HFF-Myc (cell line): Measurements from ENCODE around the gene CPM.
A peak's percentile ranks its signal among the peaks of the same experiment; 100 is the strongest.
"Not testable (repeated sequence)": the region's sequence is repeated elsewhere in the genome, so short reads cannot be mapped to it uniquely, and the experiment has no call there.

Experiments used
- DNase-seq: peaks from one replicate; pipeline ENCODE4 v3.0.0-alpha.2; 2011; ENCODE audit warnings: low read depth; ENCODE audit errors: extremely low read depth
- H3K4me3 ChIP-seq: replicated peaks from 2 replicates; pipeline ENCODE4 v1.5.1; 2011; ENCODE audit warnings: low read depth, mild to moderate bottlenecking, control low read depth, low read length
- TF ChIP-seq, protein P1 (sequence below): IDR thresholded peaks from 2 replicates; pipeline ENCODE4 v1.5.1; 2012; ENCODE audit warnings: mild to moderate bottlenecking, low read depth, low read length, control low read depth; ENCODE audit errors: missing control alignments

Gene CPM

DNA sequence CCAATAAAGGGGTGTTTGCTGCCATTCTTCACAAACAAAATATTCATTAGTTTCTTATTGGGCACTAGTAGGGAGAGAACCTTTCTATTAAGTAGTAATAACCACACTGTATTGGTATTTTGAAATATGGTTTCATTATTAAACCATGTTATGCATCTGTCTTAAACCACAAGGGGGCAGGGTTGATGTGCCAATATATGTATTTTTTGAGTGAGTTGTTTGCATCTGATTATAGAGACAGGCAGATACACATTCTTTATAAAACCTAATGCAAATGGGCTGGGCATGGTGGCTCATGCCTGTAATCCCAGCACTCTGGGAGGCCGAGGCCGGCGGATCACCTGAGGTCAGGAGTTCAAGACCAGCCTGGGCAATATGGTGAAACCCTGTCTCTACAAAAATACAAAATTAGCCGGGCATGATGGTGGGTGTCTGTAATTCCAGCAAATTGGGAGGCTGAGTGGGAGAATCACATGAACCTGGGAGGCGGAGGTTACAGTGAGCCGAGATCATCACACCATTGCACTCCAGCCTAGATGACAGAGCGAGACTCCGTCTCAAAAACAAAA, 69.0 kb downstream of the CPM start:
- peak; percentile 27 for DNase-seq
- TF ChIP-seq, protein P1, sequence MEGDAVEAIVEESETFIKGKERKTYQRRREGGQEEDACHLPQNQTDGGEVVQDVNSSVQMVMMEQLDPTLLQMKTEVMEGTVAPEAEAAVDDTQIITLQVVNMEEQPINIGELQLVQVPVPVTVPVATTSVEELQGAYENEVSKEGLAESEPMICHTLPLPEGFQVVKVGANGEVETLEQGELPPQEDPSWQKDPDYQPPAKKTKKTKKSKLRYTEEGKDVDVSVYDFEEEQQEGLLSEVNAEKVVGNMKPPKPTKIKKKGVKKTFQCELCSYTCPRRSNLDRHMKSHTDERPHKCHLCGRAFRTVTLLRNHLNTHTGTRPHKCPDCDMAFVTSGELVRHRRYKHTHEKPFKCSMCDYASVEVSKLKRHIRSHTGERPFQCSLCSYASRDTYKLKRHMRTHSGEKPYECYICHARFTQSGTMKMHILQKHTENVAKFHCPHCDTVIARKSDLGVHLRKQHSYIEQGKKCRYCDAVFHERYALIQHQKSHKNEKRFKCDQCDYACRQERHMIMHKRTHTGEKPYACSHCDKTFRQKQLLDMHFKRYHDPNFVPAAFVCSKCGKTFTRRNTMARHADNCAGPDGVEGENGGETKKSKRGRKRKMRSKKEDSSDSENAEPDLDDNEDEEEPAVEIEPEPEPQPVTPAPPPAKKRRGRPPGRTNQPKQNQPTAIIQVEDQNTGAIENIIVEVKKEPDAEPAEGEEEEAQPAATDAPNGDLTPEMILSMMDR, result peak; percentile 45
- H3K4me3 ChIP-seq, result not testable (repeated sequence)

DNA sequence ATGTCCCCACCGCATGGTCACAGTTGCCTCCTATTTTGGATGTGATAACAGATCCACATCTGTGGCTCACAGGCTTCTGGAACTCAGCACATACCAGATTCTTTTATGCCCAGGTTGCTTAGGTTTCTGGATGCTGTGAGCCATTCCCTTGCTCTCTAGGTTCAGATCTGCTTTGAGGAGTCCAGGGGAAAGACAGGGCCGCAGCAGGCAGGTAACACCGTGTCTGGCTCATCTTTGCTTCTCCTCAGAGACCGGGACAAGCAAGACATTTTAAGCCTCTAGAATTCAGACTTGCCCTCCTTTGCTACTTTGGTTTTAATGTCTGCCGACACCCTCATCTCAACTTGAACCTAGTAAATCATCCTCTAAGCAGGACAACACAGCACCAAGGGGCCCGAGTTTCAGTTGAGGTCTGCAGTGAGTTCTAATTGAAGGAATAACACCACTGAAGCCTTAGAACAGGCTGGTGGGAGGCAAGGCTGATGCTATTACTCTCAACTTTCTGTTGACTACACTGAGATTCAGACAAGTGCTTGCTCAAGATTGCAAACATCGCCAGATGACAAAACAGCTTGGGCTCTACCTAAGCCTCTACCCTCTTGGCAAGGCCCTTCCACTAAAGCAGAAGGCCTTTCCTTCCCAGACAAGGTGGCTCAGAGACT, 69.7 kb downstream of the CPM start:
- no peak overlapping the region for H3K4me3 ChIP-seq
- DNase-seq, result no peak
- TF ChIP-seq, protein P1, result no peak

DNA sequence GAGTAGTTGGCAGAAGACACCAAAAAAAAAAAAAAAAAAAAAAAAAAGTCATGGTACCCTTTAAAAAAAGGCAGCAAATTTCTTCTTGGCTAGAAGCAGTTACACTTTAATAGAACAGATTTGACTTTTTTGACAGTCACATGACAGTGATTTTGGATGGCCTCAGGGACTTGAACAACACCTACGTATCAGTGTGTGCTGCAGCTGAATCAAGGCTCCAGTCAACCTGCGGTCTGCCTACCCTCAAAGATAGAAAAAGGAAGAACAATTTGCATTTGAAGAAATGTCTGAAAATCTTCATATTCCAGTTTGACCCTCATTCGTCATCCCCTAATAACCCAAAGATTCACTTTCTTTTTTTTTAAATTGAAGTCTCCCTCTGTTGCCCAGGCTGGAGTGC, 71.1 kb downstream of the CPM start:
- TF ChIP-seq, protein P1, result no peak
- H3K4me3 ChIP-seq, result no peak overlapping the region
- no peak for DNase-seq

DNA sequence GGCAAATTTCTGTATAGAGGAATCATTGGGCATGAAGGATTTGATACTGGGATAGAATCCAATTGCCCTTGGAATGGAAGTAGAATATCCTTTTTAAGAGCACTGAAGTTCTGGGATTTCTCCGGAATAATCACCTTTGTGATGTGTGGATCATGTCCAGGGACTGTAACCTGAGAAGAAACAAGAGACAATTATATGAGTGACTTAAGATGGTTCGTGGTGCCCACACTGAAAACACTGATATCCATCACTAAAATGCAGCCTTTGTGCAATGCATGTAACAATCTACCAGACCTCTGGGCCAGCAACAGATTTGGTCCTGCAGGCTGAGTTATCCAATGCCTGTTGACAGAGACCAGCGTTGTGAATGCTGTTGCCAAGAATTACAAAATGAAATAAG, 76.5 kb downstream of the CPM start:
- no peak for DNase-seq
- H3K4me3 ChIP-seq, result no peak overlapping the region
- TF ChIP-seq, protein P1, result no peak

DNA sequence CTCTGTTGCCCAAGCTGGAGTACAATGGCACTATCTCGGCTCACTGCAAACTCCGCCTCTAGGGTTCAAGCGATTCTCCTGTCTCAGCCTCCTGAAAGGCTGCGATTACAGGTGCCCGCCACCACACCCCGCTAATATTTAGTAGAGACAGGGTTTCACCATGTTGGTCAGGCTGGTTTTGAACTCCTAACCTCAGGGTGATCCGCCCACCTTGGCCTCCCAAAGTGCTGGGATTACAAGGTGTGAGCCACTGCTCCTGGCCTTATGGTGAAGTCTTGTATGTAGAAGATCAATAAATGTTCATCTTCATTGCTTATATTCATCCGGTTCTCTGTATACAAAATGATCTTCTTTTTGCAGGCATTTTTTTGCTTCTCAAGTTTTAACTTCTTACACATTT, 77.2 kb downstream of the CPM start:
- no peak for DNase-seq
- TF ChIP-seq, protein P1, result no peak
- H3K4me3 ChIP-seq, result no peak overlapping the region

DNA sequence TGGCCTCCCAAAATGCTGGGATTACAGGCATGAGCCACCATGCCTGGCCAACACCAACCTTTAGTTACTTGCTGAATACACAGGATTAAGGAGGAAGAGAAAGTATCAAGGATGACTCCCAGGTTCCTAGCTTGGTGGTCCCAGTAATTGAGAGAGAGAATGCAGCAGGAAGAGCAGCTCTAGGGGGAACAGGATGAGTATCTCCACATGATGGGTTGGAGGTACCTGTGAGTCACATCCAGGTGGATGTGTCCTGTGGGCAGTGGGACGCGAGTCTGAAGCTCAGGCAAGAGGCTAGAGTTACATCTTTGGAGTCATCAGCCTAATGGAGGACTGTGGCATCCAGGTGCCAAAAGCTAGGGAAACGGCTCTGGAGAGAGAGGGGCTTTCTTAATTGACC, 77.9 kb downstream of the CPM start:
- DNase-seq, result no peak
- H3K4me3 ChIP-seq, result no peak overlapping the region
- TF ChIP-seq, protein P1, result no peak
